Esophagus muscularis mucosa (tissue), 4 donors: Measurements from ENCODE around the gene CSDE1. TPM values are rescaled to one million over a fixed set of nuclear protein-coding genes. Genes with fewer than 3 reads are reported as not detected.

Source experiments
- DNase-seq: peaks from one replicate; pipeline ENCODE4 v3.0.0-alpha.2; 2017; ENCODE audit errors: extremely low spot score
- H3K27ac ChIP-seq, 4 donors: fragments of 200-600 bp; sonication (generic); replicated peaks in 1 of 4; 1 replicate in 3 of 4; 2 replicates in 1 of 4; pipeline ENCODE4 v1.5.1; 2016 to 2019; ENCODE audit warnings: mild to moderate bottlenecking in 1 of 4
- H3K27me3 ChIP-seq, 4 donors: fragments of 200-600 bp; sonication (generic); one replicate each; pipeline versions ENCODE4 v1.5.1 to v1.6.0; 2016 to 2019
- H3K36me3 ChIP-seq, 4 donors: fragments of 200-600 bp; sonication (generic); one replicate each; pipeline ENCODE4 v1.5.1; 2016 to 2019
- H3K4me1 ChIP-seq, 4 donors: fragments of 200-600 bp; sonication (generic); one replicate each; pipeline ENCODE4 v1.5.1; 2016 to 2019
- H3K4me3 ChIP-seq, 4 donors: fragments of 200-600 bp; sonication (generic); 1 replicate in 2 of 4; 2 replicates in 2 of 4; pipeline ENCODE4 v1.5.1; 2016 to 2019; ENCODE audit warnings: mild to moderate bottlenecking in 4 of 4, moderate library complexity in 1 of 4
- H3K9me3 ChIP-seq, 4 donors: fragments of 200-600 bp; sonication (generic); 1 replicate in 3 of 4; 2 replicates in 1 of 4; pipeline ENCODE4 v1.5.1; 2016 to 2019
- CTCF ChIP-seq, 3 experiments: fragments of 200-600 bp in 2 of 3; fragments of 450-650 bp in 1 of 3; sonication (generic) in 2 of 3; IDR thresholded peaks; one replicate each; pipeline ENCODE4 v1.5.1; 2017 to 2019; ENCODE audit warnings: antibody characterized with exemption in 3 of 3, mild to moderate bottlenecking in 2 of 3, moderate library complexity in 1 of 3
- EP300 ChIP-seq: sonication (generic); formaldehyde crosslinking; IDR thresholded peaks from one replicate; pipeline ENCODE4 v1.6.1; 2017; ENCODE audit warnings: antibody characterized with exemption
- POLR2A ChIP-seq: fragments of 450-650 bp; IDR thresholded peaks from one replicate; pipeline ENCODE4 v1.6.1; 2017; ENCODE audit warnings: antibody characterized with exemption, moderate library complexity, mild to moderate bottlenecking, low read depth
- POLR2AphosphoS5 ChIP-seq, 2 donors: sonication (generic); formaldehyde crosslinking; IDR thresholded peaks; one replicate each; pipeline ENCODE4 v1.6.1; 2017; ENCODE audit warnings: antibody characterized with exemption in 2 of 2
- WGBS: methylation state at CpG from one replicate; pipeline ENCODE4 v1.1.5; 2018; 5-methylcytosine and 5-hydroxymethylcytosine counted together
- intact Hi-C: fragments of 100-400 bp; cut with DNase I; formaldehyde crosslinking; loops from one replicate; pipeline ENCODE4 v1.15.1; 2023
- total RNA-seq, 4 donors: library from RNA; depleted of rRNA; stranded (reverse); fragments of >200 nt; gene quantifications; one replicate each; pipeline versions ENCODE4 v1.1.0 to v1.2.1, GENCODE V29; 2016

Gene CSDE1
- total RNA-seq, 4 donors from 2014 or later: 614 to 1,394 (median 877) TPM

GRCh38 chr1:114700036-114700600 is 57.7 kb downstream of the CSDE1 start:
- no peak for DNase-seq
- no peaks in the 10 kb centered on the region for H3K4me1 ChIP-seq
- intact Hi-C loops: no loop called here
- 47% methylated on average over 4 of the region's 4 CpGs for WGBS
- TF ChIP-seq CTCF (IDR thresholded peaks at IDR 0.05) (no peak), EP300 (no peak)
- peaks cover 0 to 5% (median 2%) of the 10 kb centered on the region in 4 donors for H3K36me3 ChIP-seq
- no peaks in the 10 kb centered on the region for H3K27me3 ChIP-seq
- no peak overlapping the region for H3K27ac ChIP-seq
- no peak overlapping the region for H3K4me3 ChIP-seq
- H3K9me3 ChIP-seq: no peaks in the 10 kb centered on the region

- intact Hi-C loops: no loop called here
Measured at GRCh38 chr1:114696810-114697209, 61.0 kb downstream of the CSDE1 start.

GRCh38 chr1:114695430-114696058 is 62.2 kb downstream of the CSDE1 start, which contains the start of gene AMPD1:
TSS of gene AMPD1 (minus strand) at chr1:114695546. CDS start at chr1:114695471, 75 bp downstream.
- H3K27ac ChIP-seq: no peak within 1 kb of the TSS
- H3K4me1 ChIP-seq: no peaks in the 10 kb centered on the region
- no peaks in the 10 kb centered on the region for H3K9me3 ChIP-seq
- WGBS: 36% methylated on average over 6 of the region's 6 CpGs
- no peak within 1 kb of the TSS for H3K4me3 ChIP-seq
- H3K36me3 ChIP-seq: no peaks in the 10 kb centered on the region
- H3K27me3 ChIP-seq: peaks cover 0 to 14% (median 0%) of the 10 kb centered on the region in 4 donors
- TF ChIP-seq POLR2A (no peak), EP300 (no peak), POLR2AphosphoS5 (IDR thresholded peaks at IDR 0.05) (no peak), CTCF (IDR thresholded peaks at IDR 0.05) (no peak)
- DNase-seq: no peak
- intact Hi-C loops: no loop called here

More at GRCh38 chr1:114696810-114697209, 61.0 kb downstream of the CSDE1 start:
- no peaks in the 10 kb centered on the region for H3K4me1 ChIP-seq
- no peak overlapping the region for H3K27ac ChIP-seq
- DNase-seq: no peak
- no peaks in the 10 kb centered on the region for H3K9me3 ChIP-seq
- H3K4me3 ChIP-seq: no peak overlapping the region
- H3K27me3 ChIP-seq: peaks cover 0 to 14% (median 0%) of the 10 kb centered on the region in 4 donors
- no peaks in the 10 kb centered on the region for H3K36me3 ChIP-seq
- TF ChIP-seq POLR2A (no peak), POLR2AphosphoS5 (IDR thresholded peaks at IDR 0.05) (no peak), CTCF (IDR thresholded peaks at IDR 0.05) (no peak), EP300 (no peak)

- no peaks in the 10 kb centered on the region for H3K9me3 ChIP-seq
- DNase-seq: no peak
- no peaks in the 10 kb centered on the region for H3K4me1 ChIP-seq
- no peak for TF ChIP-seq POLR2A
- no peak for TF ChIP-seq POLR2AphosphoS5 (IDR thresholded peaks at IDR 0.05)
- no peak for TF ChIP-seq EP300
- TF ChIP-seq CTCF (IDR thresholded peaks at IDR 0.05): no peak
- peaks cover 0 to 14% (median 0%) of the 10 kb centered on the region in 4 donors for H3K27me3 ChIP-seq
- no peak overlapping the region for H3K4me3 ChIP-seq
- H3K27ac ChIP-seq: no peak overlapping the region
- WGBS: 83% methylated on average over 9 of the region's 9 CpGs
- H3K36me3 ChIP-seq: no peaks in the 10 kb centered on the region
- intact Hi-C loops: no loop called here
Measured at GRCh38 chr1:114694540-114695310, 63.1 kb downstream of the CSDE1 start.
